B cell (primary cell): ENCODE results near the gene WDR76. TPM values are rescaled to one million over a fixed set of nuclear protein-coding genes. Genes with fewer than 3 reads are reported as not detected.
"Not testable (repeated sequence)": the region's sequence is repeated elsewhere in the genome, so short reads cannot be mapped to it uniquely, and the experiment has no call there.

Source experiments
- ATAC-seq: fragments of 200-7000 bp; cut with Tn5 transposase; one replicate; pipeline ENCODE4 v1.10.0; 2021; ENCODE audit warnings: low read depth, mild to moderate bottlenecking, moderate number of reproducible peaks, moderate library complexity
- CTCF ChIA-PET: fragments of 350-600 bp; sonication (Branson Sonifier 250); formaldehyde crosslinking; loops from one replicate; lab custom pipeline; 2021; ENCODE audit warnings: antibody characterized with exemption, inconsistent platforms; lab: Charles Lee
- POLR2A ChIA-PET: fragments of 350-600 bp; sonication (Branson Sonifier 250); formaldehyde crosslinking; loops from one replicate; lab custom pipeline; 2021; ENCODE audit warnings: antibody characterized with exemption; lab: Charles Lee
- DNase-seq: peaks from one replicate; pipeline ENCODE4 v3.0.0; 2013
- H2AFZ ChIP-seq: 2 replicates; pipeline ENCODE4 v1.6.1; 2012; ENCODE audit warnings: mild to moderate bottlenecking, low read depth, low read length; ENCODE audit not compliant: insufficient read depth, poor library complexity, severe bottlenecking
- H3K27ac ChIP-seq, 2 donors: 1 replicate in 1 of 2; 2 replicates in 1 of 2; pipeline ENCODE4 v1.5.1; 2012 to 2013; ENCODE audit warnings: low read length in 2 of 2, mild to moderate bottlenecking in 2 of 2, moderate library complexity in 1 of 2
- H3K27me3 ChIP-seq, 4 experiments: fragments of 200-600 bp in 1 of 4; sonication (generic) in 1 of 4; replicated peaks in 1 of 4; 1 replicate in 2 of 4; 2 replicates in 2 of 4; pipeline versions ENCODE4 v1.6.1 to v1.7.0; 2013 to 2016; ENCODE audit warnings: low read length in 3 of 4, mild to moderate bottlenecking in 2 of 4, mixed read lengths in 1 of 4, moderate library complexity in 1 of 4; ENCODE audit not compliant: insufficient read depth in 4 of 4, control insufficient read depth in 3 of 4; ENCODE audit errors: control extremely low read depth in 1 of 4
- H3K36me3 ChIP-seq, 2 experiments: replicated peaks in 1 of 2; 1 replicate in 1 of 2; 2 replicates in 1 of 2; pipeline versions ENCODE4 v1.6.1 to v1.7.1; 2013; ENCODE audit warnings: low read length in 1 of 2; ENCODE audit not compliant: insufficient read depth in 2 of 2, control insufficient read depth in 1 of 2; ENCODE audit errors: control extremely low read depth in 1 of 2, extremely low read depth in 1 of 2
- H3K4me1 ChIP-seq, 2 donors: fragments of 200-600 bp in 1 of 2; sonication (generic) in 1 of 2; 1 replicate in 1 of 2; 2 replicates in 1 of 2; pipeline versions ENCODE4 v1.5.1 to v1.6.1; 2013 to 2017; ENCODE audit warnings: low read length in 2 of 2; ENCODE audit not compliant: control insufficient read depth in 2 of 2, insufficient read depth in 2 of 2
- H3K4me2 ChIP-seq: replicated peaks from 2 replicates; pipeline ENCODE3; 2012; ENCODE audit warnings: mild to moderate bottlenecking, low read depth, low read length; ENCODE audit not compliant: poor library complexity, severe bottlenecking
- H3K4me3 ChIP-seq, 5 experiments: fragments of 200-600 bp in 1 of 5; sonication (generic) in 1 of 5; 1 replicate in 3 of 5; 2 replicates in 2 of 5; pipeline versions ENCODE4 v1.5.1 to v1.7.0; 2011 to 2016; ENCODE audit warnings: low read length in 4 of 5, mild to moderate bottlenecking in 4 of 5, low read depth in 2 of 5, control low read depth in 1 of 5, moderate library complexity in 1 of 5; ENCODE audit not compliant: insufficient read depth in 1 of 5; ENCODE audit errors: control extremely low read depth in 1 of 5, extremely low read depth in 1 of 5
- H3K79me2 ChIP-seq: fragments of 200-600 bp; sonication (generic); one replicate; pipeline ENCODE4 v1.6.0; 2016; ENCODE audit warnings: low read length; ENCODE audit not compliant: control insufficient read depth, insufficient read depth
- H3K9ac ChIP-seq: fragments of 200-600 bp; sonication (generic); 2 replicates; pipeline ENCODE4 v1.6.1; 2017; ENCODE audit warnings: mild to moderate bottlenecking, low read length, moderate library complexity
- H3K9me3 ChIP-seq, 3 donors: one replicate each; pipeline versions ENCODE4 v1.6.1 to v1.7.1; 2013; ENCODE audit warnings: low read length in 2 of 3; ENCODE audit not compliant: control insufficient read depth in 2 of 3, insufficient read depth in 1 of 3; ENCODE audit errors: control extremely low read depth in 1 of 3
- H4K20me1 ChIP-seq: 2 replicates; pipeline ENCODE4 v1.6.0; 2012; ENCODE audit warnings: mild to moderate bottlenecking, low read length; ENCODE audit not compliant: insufficient read depth, control insufficient read depth, poor library complexity, severe bottlenecking
- H3K27ac Mint-ChIP-seq: one replicate; pipeline ENCODE4 v1.8.0; 2021; ENCODE audit warnings: mixed read lengths
- H3K27me3 Mint-ChIP-seq: one replicate; pipeline ENCODE4 v1.8.0; 2021; ENCODE audit warnings: mixed read lengths
- H3K4me1 Mint-ChIP-seq: one replicate; pipeline ENCODE4 v1.8.0; 2021; ENCODE audit warnings: mixed read lengths
- H3K4me3 Mint-ChIP-seq: one replicate; pipeline ENCODE4 v1.8.0; 2021; ENCODE audit warnings: mixed read lengths
- H3K9me3 Mint-ChIP-seq: one replicate; pipeline ENCODE4 v1.8.0; 2022; ENCODE audit warnings: mixed read lengths; ENCODE audit not compliant: insufficient read depth
- WGBS: methylation state at CpG from one replicate; pipeline ENCODE4 v1.1.5; 2013; ENCODE audit warnings: missing lambda C conversion rate; ENCODE audit not compliant: insufficient coverage; 5-methylcytosine and 5-hydroxymethylcytosine counted together
- intact Hi-C: fragments of 100-400 bp; cut with micrococcal nuclease; formaldehyde crosslinking; loops from one replicate; pipeline ENCODE4 v1.10.0; 2022
- polyA plus RNA-seq: library from polyadenylated mRNA; depleted of rRNA; stranded (reverse); fragments of >200 nt; gene quantifications from 2 replicates; pipeline ENCODE4 v1.2.3, GENCODE V29; 2012
- total RNA-seq, 2 donors: library from RNA; stranded (reverse); fragments of 120-200 nt in 1 of 2; gene quantifications; 1 replicate in 1 of 2; 2 replicates in 1 of 2; pipeline versions ENCODE4 v1.2.3 to v1.2.4, GENCODE V29; 2013 to 2022

WDR76 gene
- total and polyA plus RNA-seq, 2 donors (not counting 1 experiment from before 2014, with no cell fraction given): 1.9 to 12.7 TPM

DNA sequence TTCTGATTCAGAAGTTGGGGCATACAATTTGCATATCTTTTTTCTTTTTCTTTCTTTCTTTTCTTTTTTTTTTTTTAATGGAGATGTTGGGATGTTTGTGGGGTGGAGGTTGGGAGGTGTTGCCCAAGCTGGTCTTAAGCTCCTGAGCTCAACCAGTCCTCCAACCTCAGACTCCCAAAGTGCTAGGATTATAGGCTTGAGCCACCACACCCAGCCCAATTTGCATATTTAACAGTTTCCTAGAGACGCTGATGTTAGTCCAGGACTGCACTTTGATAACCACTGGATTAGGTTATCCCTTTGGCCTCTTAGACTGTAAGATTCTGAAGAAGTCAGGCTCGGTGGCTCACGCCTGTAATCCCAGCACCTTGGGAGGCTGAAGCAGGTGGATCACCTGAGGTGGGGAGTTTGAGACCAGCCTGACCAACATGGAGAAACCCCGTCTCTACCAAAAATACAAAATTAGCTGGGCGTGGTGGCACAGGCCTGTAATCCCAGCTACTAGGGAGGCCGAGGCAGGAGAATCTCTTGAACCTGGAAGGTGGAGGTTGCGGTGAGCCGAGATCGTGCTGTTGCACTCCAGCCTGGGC lies 3.2 kb downstream of the WDR76 start:
- H3K9me3 ChIP-seq, H3K9ac ChIP-seq, H2AFZ ChIP-seq, DNase-seq, ATAC-seq, H3K4me2 ChIP-seq, H3K4me3 Mint-ChIP-seq, H3K27me3 ChIP-seq, H4K20me1 ChIP-seq, H3K36me3 ChIP-seq, H3K27ac ChIP-seq, CTCF ChIA-PET, H3K9me3 Mint-ChIP-seq, H3K27me3 Mint-ChIP-seq, H3K4me3 ChIP-seq, H3K27ac Mint-ChIP-seq: not testable (repeated sequence)
- intact Hi-C loops: loop anchor here (5.0 kb wide), 2 partner anchors 597 to 707 kb away; partner anchors contain the start of genes CTDSPL2 and EIF3J
- WGBS: 92% methylated on average over 4 of the region's 9 CpGs
- peaks cover 22 to 44% of the 10 kb centered on the region in 2 donors for H3K4me1 ChIP-seq
- POLR2A ChIA-PET: interaction anchor here (0.7 kb wide), 1 partner anchor 8 kb away, joined by 4 read pairs; no protein-coding TSS in a partner anchor
- peaks cover 27% of the 10 kb centered on the region for H3K79me2 ChIP-seq
- peaks cover 42% of the 10 kb centered on the region for H3K4me1 Mint-ChIP-seq

DNA sequence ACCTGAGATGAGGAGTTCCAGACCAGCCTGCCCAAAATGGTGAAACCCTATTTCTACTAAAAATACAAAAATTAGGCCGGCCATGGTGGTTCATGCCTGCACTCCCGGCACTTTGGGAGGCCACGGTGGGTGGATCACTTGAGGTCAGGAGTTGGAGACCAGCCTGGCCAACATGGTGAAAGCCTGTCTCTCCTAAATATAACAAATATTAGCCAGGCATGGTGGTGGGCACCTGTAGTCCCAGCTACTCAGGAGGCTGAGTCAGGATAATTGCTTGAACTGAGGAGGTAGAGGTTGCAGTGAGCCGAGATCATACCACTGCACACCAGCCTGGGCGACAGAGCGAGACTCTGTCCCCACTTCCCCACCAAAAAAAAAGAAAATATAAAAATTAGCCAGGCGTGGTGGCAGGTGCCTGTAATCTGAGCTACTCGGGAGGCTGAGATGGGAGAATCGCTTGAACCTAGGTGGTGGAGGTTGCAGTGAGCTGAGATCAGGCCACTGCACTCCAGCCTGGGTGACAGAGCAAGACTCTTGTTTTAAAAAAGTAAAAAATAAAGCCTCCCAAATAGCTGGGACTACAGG lies 4.0 kb downstream of the WDR76 start:
- H2AFZ ChIP-seq, H3K27ac Mint-ChIP-seq, ATAC-seq, H3K4me3 Mint-ChIP-seq, H3K9ac ChIP-seq, intact Hi-C loops, H3K9me3 ChIP-seq, DNase-seq, H4K20me1 ChIP-seq, H3K27ac ChIP-seq, H3K27me3 Mint-ChIP-seq, POLR2A ChIA-PET, H3K4me2 ChIP-seq, H3K27me3 ChIP-seq, H3K9me3 Mint-ChIP-seq, H3K36me3 ChIP-seq, H3K4me3 ChIP-seq: not testable (repeated sequence)
- Histone ChIP-seq H3K4me1 (peaks cover 22 to 41% of the 10 kb centered on the region in 2 donors), H3K79me2 (peaks cover 20% of the 10 kb centered on the region)
- 41% methylated on average over 3 of the region's 9 CpGs for WGBS
- CTCF ChIA-PET: interaction anchor here (0.9 kb wide), 1 partner anchor 54 kb away, joined by 3 read pairs; the partner anchor contains the start of gene ELL3
- H3K4me1 Mint-ChIP-seq: peaks cover 41% of the 10 kb centered on the region

DNA sequence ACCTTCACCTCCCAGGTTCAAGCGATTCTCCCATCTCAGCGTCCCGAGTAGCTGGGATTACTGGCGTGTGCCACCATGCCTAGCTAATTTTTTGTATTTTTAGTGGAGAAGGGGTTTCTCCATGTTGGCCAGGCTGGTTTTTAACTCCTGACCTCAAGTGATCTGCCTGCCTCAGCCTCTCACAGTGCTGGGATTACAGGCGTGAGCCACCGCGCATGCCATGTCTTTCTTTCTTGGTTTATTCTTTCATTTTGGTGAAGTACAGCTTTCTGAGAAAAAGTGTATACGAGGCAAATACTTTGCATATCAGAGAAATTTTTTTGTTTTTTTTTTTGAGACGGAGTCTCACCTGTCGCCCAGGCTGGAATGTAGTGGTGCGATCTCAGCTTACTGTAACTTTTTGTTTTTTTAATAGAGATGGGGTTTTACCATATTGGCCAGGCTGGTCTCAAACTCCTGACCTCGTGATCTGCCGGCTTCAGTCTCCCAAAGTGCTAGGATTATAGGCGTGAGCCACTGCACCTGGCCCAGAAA lies 4.8 kb downstream of the WDR76 start:
- intact Hi-C loops, POLR2A ChIA-PET, H3K27ac Mint-ChIP-seq, H3K9me3 Mint-ChIP-seq, H3K4me3 ChIP-seq, H3K4me2 ChIP-seq, H4K20me1 ChIP-seq, ATAC-seq, H3K4me3 Mint-ChIP-seq, H3K9me3 ChIP-seq, H2AFZ ChIP-seq, H3K9ac ChIP-seq, DNase-seq, H3K27me3 Mint-ChIP-seq, H3K27ac ChIP-seq, H3K36me3 ChIP-seq, H3K27me3 ChIP-seq: not testable (repeated sequence)
- H3K79me2 ChIP-seq: peaks cover 15% of the 10 kb centered on the region
- 97% methylated on average over 8 of the region's 14 CpGs for WGBS
- peaks cover 16 to 33% of the 10 kb centered on the region in 2 donors for H3K4me1 ChIP-seq
- CTCF ChIA-PET: interaction anchor here (0.9 kb wide), 1 partner anchor 55 kb away, joined by 3 read pairs; the partner anchor contains the start of gene ELL3
- peaks cover 34% of the 10 kb centered on the region for H3K4me1 Mint-ChIP-seq
